Activated CD4-positive, alpha-beta memory T cell treated with anti-CD3 and anti-CD28 coated beads for 36 hours (primary cell): Measurements from ENCODE around the gene FYCO1. TPM values are rescaled to one million over a fixed set of nuclear protein-coding genes. Genes with fewer than 3 reads are reported as not detected.

Source experiments
- CTCF ChIA-PET: fragments of 350-600 bp; sonication (Branson Sonifier 250); formaldehyde crosslinking; loops from one replicate; lab custom pipeline; 2021; ENCODE audit warnings: antibody characterized with exemption, inconsistent platforms; lab: Charles Lee
- POLR2A ChIA-PET: fragments of 350-600 bp; sonication (Branson Sonifier 250); formaldehyde crosslinking; loops from one replicate; lab custom pipeline; 2021; ENCODE audit warnings: antibody characterized with exemption; lab: Charles Lee
- DNase-seq: peaks from one replicate; pipeline ENCODE4 v3.0.0-alpha.2; 2020
- H3K27ac Mint-ChIP-seq: one replicate; pipeline ENCODE4 v1.8.0; 2021; ENCODE audit warnings: mixed read lengths
- H3K27me3 Mint-ChIP-seq: one replicate; pipeline ENCODE4 v1.8.0; 2021; ENCODE audit warnings: mixed read lengths
- H3K36me3 Mint-ChIP-seq: one replicate; pipeline ENCODE4 v1.8.0; 2021; ENCODE audit warnings: mixed read lengths
- H3K4me1 Mint-ChIP-seq: one replicate; pipeline ENCODE4 v1.8.0; 2021; ENCODE audit warnings: low read depth, mixed read lengths
- H3K4me3 Mint-ChIP-seq: one replicate; pipeline ENCODE4 v1.8.0; 2021; ENCODE audit warnings: mild to moderate bottlenecking, mixed read lengths
- H3K9me3 Mint-ChIP-seq: one replicate; pipeline ENCODE4 v1.8.0; 2021; ENCODE audit warnings: mixed read lengths
- intact Hi-C: fragments of 100-400 bp; cut with micrococcal nuclease; formaldehyde crosslinking; loops from one replicate; pipeline ENCODE4 v1.15.1; 2023
- total RNA-seq, 2 experiments: library from RNA; stranded (reverse); gene quantifications; one replicate each; pipeline ENCODE4 v1.2.3, GENCODE V29; 2021

The FYCO1 gene
- total RNA-seq, 2 experiments from 2014 or later: 13.7 to 14.0 TPM

- Mint-ChIP-seq H3K4me3 (no peak overlapping the region), H3K27ac (no peak overlapping the region), H3K36me3 (peaks cover 42% of the 10 kb centered on the region), H3K27me3 (peaks cover 2% of the 10 kb centered on the region), H3K4me1 (peaks cover 36% of the 10 kb centered on the region), H3K9me3 (no peaks in the 10 kb centered on the region)
- intact Hi-C loops: loop anchor here (1.0 to 2.0 kb wide), 2 partner anchors 139 to 439 kb away; no protein-coding TSS in a partner anchor
- ChIA-PET POLR2A (interaction anchor here (0.8 to 1.4 kb wide), 6 partner anchors 23 to 176 kb away, joined by 3 to 6 read pairs (median 4); no protein-coding TSS in a partner anchor), CTCF (interaction anchor here (0.6 to 19.0 kb wide), 49 partner anchors 10 to 438 kb away, joined by 3 to 445 read pairs (median 5); partner anchors contain the start of genes CCR1, CCR5 and FYCO1)
- DNase-seq: no peak
Observed at GRCh38 chr3:45939341-45939771, 56.3 kb downstream of the FYCO1 start.

GRCh38 chr3:45938864-45939263 lies 56.8 kb downstream of the FYCO1 start:
- H3K27me3 Mint-ChIP-seq: peaks cover 2% of the 10 kb centered on the region
- no peaks in the 10 kb centered on the region for H3K9me3 Mint-ChIP-seq
- no peak overlapping the region for H3K27ac Mint-ChIP-seq
- peaks cover 46% of the 10 kb centered on the region for H3K36me3 Mint-ChIP-seq
- CTCF ChIA-PET: interaction anchor here (0.6 to 19.0 kb wide), 55 partner anchors 9 to 439 kb away, joined by 3 to 445 read pairs (median 4); partner anchors contain the start of genes CCR1, CCR5 and FYCO1
- POLR2A ChIA-PET: interaction anchor here (0.8 to 1.4 kb wide), 6 partner anchors 23 to 175 kb away, joined by 3 to 6 read pairs (median 4); no protein-coding TSS in a partner anchor
- intact Hi-C loops: loop anchor here (1.0 to 2.0 kb wide), 2 partner anchors 139 to 440 kb away; no protein-coding TSS in a partner anchor
- peaks cover 34% of the 10 kb centered on the region for H3K4me1 Mint-ChIP-seq
- H3K4me3 Mint-ChIP-seq: no peak overlapping the region
- DNase-seq: peak; percentile 91

- H3K36me3 Mint-ChIP-seq: peaks cover 54% of the 10 kb centered on the region
- no peak overlapping the region for H3K4me3 Mint-ChIP-seq
- H3K27ac Mint-ChIP-seq: no peak overlapping the region
- intact Hi-C loops: loop anchor here (2.0 kb wide), 1 partner anchor 441 kb away; no protein-coding TSS in a partner anchor
- ChIA-PET POLR2A (interaction anchor here (1.0 to 1.2 kb wide), 3 partner anchors 28 to 139 kb away, joined by 3 to 6 read pairs (median 5); no protein-coding TSS in a partner anchor), CTCF (interaction anchor here (0.6 to 19.0 kb wide), 44 partner anchors 8 to 439 kb away, joined by 3 to 445 read pairs (median 5); partner anchors contain the start of genes CCR1, CCR5 and FYCO1)
- peaks cover 26% of the 10 kb centered on the region for H3K4me1 Mint-ChIP-seq
- H3K27me3 Mint-ChIP-seq: peaks cover 2% of the 10 kb centered on the region
- no peaks in the 10 kb centered on the region for H3K9me3 Mint-ChIP-seq
- DNase-seq: no peak
Observed at GRCh38 chr3:45938043-45938435, 57.6 kb downstream of the FYCO1 start.

- Mint-ChIP-seq H3K4me1 (peaks cover 19% of the 10 kb centered on the region), H3K36me3 (peaks cover 56% of the 10 kb centered on the region), H3K27ac (no peak overlapping the region), H3K4me3 (no peak overlapping the region), H3K9me3 (no peaks in the 10 kb centered on the region), H3K27me3 (peaks cover 2% of the 10 kb centered on the region)
- ChIA-PET CTCF (interaction anchor here (0.6 to 19.0 kb wide), 16 partner anchors 13 to 440 kb away, joined by 3 to 445 read pairs (median 9); no protein-coding TSS in a partner anchor), POLR2A (interaction anchor here (1.3 kb wide), 1 partner anchor 130 kb away, joined by 3 read pairs; no protein-coding TSS in a partner anchor)
- DNase-seq: no peak
- intact Hi-C loops: loop anchor here (2.0 kb wide), 1 partner anchor 441 kb away; no protein-coding TSS in a partner anchor
Observed at GRCh38 chr3:45937206-45938042, 58.2 kb downstream of the FYCO1 start.

GRCh38 chr3:45936261-45936660 lies 59.4 kb downstream of the FYCO1 start:
- ChIA-PET POLR2A (interaction anchor here (1.3 kb wide), 1 partner anchor 131 kb away, joined by 3 read pairs; no protein-coding TSS in a partner anchor), CTCF (interaction anchor here (0.8 to 19.0 kb wide), 3 partner anchors 113 to 272 kb away, joined by 3 to 445 read pairs (median 3); partner anchors contain the start of gene CCR1)
- H3K27ac Mint-ChIP-seq: no peak overlapping the region
- H3K9me3 Mint-ChIP-seq: no peaks in the 10 kb centered on the region
- DNase-seq: no peak
- peaks cover 58% of the 10 kb centered on the region for H3K36me3 Mint-ChIP-seq
- H3K4me1 Mint-ChIP-seq: peaks cover 13% of the 10 kb centered on the region
- peaks cover 2% of the 10 kb centered on the region for H3K27me3 Mint-ChIP-seq
- H3K4me3 Mint-ChIP-seq: no peak overlapping the region
- intact Hi-C loops: no loop called here

GRCh38 chr3:45933591-45933990 lies 62.0 kb downstream of the FYCO1 start:
- no peaks in the 10 kb centered on the region for H3K9me3 Mint-ChIP-seq
- H3K36me3 Mint-ChIP-seq: peaks cover 70% of the 10 kb centered on the region
- no peaks in the 10 kb centered on the region for H3K27me3 Mint-ChIP-seq
- no peak overlapping the region for H3K4me3 Mint-ChIP-seq
- H3K4me1 Mint-ChIP-seq: peaks cover under 1% of the 10 kb centered on the region
- ChIA-PET CTCF (interaction anchor here (1.2 to 19.0 kb wide), 4 partner anchors 15 to 172 kb away, joined by 3 to 445 read pairs (median 58); no protein-coding TSS in a partner anchor), POLR2A (no interaction called here)
- intact Hi-C loops: no loop called here
- no peak overlapping the region for H3K27ac Mint-ChIP-seq
- no peak for DNase-seq

GRCh38 chr3:45932112-45932511 lies 63.5 kb downstream of the FYCO1 start:
- ChIA-PET CTCF (interaction anchor here (1.9 to 19.0 kb wide), 3 partner anchors 145 to 171 kb away, joined by 5 to 445 read pairs (median 112); no protein-coding TSS in a partner anchor), POLR2A (no interaction called here)
- no peak overlapping the region for H3K4me3 Mint-ChIP-seq
- H3K36me3 Mint-ChIP-seq: peaks cover 71% of the 10 kb centered on the region
- H3K9me3 Mint-ChIP-seq: no peaks in the 10 kb centered on the region
- no peak for DNase-seq
- H3K27ac Mint-ChIP-seq: no peak overlapping the region
- intact Hi-C loops: no loop called here
- no peaks in the 10 kb centered on the region for H3K27me3 Mint-ChIP-seq
- no peaks in the 10 kb centered on the region for H3K4me1 Mint-ChIP-seq

- no peaks in the 10 kb centered on the region for H3K27me3 Mint-ChIP-seq
- no peak for DNase-seq
- intact Hi-C loops: no loop called here
- ChIA-PET CTCF (interaction anchor here (1.2 to 19.0 kb wide), 5 partner anchors 8 to 447 kb away, joined by 3 to 445 read pairs (median 8); no protein-coding TSS in a partner anchor), POLR2A (no interaction called here)
- peaks cover 71% of the 10 kb centered on the region for H3K36me3 Mint-ChIP-seq
- no peaks in the 10 kb centered on the region for H3K9me3 Mint-ChIP-seq
- H3K4me3 Mint-ChIP-seq: no peak overlapping the region
- no peak overlapping the region for H3K27ac Mint-ChIP-seq
- no peaks in the 10 kb centered on the region for H3K4me1 Mint-ChIP-seq
Observed at GRCh38 chr3:45931496-45931895, 64.1 kb downstream of the FYCO1 start.

- Mint-ChIP-seq H3K27ac (no peak overlapping the region), H3K4me3 (no peak overlapping the region), H3K36me3 (peaks cover 54% of the 10 kb centered on the region), H3K27me3 (no peaks in the 10 kb centered on the region), H3K9me3 (no peaks in the 10 kb centered on the region), H3K4me1 (no peaks in the 10 kb centered on the region)
- POLR2A ChIA-PET: no interaction called here
- peak; percentile 76 for DNase-seq
- intact Hi-C loops: loop anchor here (1.0 kb wide), 1 partner anchor 168 kb away; no protein-coding TSS in a partner anchor
- CTCF ChIA-PET: interaction anchor here (0.6 to 7.5 kb wide), 35 partner anchors 9 to 449 kb away, joined by 3 to 112 read pairs (median 4); partner anchors contain the start of genes CXCR6 and LZTFL1
Observed at GRCh38 chr3:45929042-45929679, 66.5 kb downstream of the FYCO1 start.

- intact Hi-C loops: no loop called here
- Mint-ChIP-seq H3K4me3 (no peak overlapping the region), H3K9me3 (no peaks in the 10 kb centered on the region), H3K27ac (no peak overlapping the region), H3K27me3 (no peaks in the 10 kb centered on the region), H3K4me1 (no peaks in the 10 kb centered on the region), H3K36me3 (peaks cover 51% of the 10 kb centered on the region)
- no peak for DNase-seq
- CTCF ChIA-PET: interaction anchor here (0.6 to 7.5 kb wide), 7 partner anchors 8 to 237 kb away, joined by 3 to 112 read pairs (median 8); no protein-coding TSS in a partner anchor
- POLR2A ChIA-PET: no interaction called here
Observed at GRCh38 chr3:45927881-45928280, 67.7 kb downstream of the FYCO1 start.

- H3K4me3 Mint-ChIP-seq: no peak overlapping the region
- DNase-seq: peak; percentile 39
- no peaks in the 10 kb centered on the region for H3K9me3 Mint-ChIP-seq
- intact Hi-C loops: no loop called here
- H3K4me1 Mint-ChIP-seq: peaks cover 9% of the 10 kb centered on the region
- ChIA-PET CTCF (interaction anchor here (1.2 to 2.3 kb wide), 3 partner anchors 7 to 155 kb away, joined by 3 to 13 read pairs (median 5); no protein-coding TSS in a partner anchor), POLR2A (no interaction called here)
- H3K27me3 Mint-ChIP-seq: no peaks in the 10 kb centered on the region
- no peak overlapping the region for H3K27ac Mint-ChIP-seq
- peaks cover 50% of the 10 kb centered on the region for H3K36me3 Mint-ChIP-seq
Observed at GRCh38 chr3:45923755-45924154, 71.9 kb downstream of the FYCO1 start.
